ENCODE measurements around the gene UTF1. TPM values are rescaled to one million over a fixed set of nuclear protein-coding genes. Genes with fewer than 3 reads are reported as not detected.

The UTF1 gene
- total RNA-seq, 2 donors from 2014 or later = 9.2 TPM; not detected in 1

DNA sequence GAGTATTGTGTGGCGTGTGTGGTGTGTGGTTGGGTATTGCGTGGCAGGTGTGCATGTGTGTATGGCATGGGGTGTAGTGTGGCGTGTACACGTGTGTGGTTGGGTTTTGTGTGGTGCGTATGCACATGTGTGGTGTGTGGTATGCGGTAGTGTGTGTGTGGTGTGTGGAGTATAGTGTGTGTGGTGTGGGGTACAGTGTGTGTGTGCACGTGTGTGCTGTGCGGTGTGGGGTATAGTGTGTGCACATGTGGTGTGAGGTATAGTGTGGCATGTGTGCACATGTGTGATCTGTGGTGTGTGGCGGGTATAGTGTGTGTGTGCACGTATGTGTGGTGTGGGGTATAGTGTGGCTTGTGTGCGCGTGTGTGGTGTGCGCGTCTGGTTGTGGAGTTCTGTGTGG, 20.9 kb upstream of the UTF1 start:
- DNase-seq (ENCODE audit: low spot score) = no peak
- H3K9me3 ChIP-seq = no peaks in the 10 kb centered on the region
- no peak overlapping the region for H3K4me3 ChIP-seq
- WGBS = 96% methylated on average over 14 of the region's 14 CpGs
- intact Hi-C loops (cut with DNase I) = no loop called here
- H3K27ac ChIP-seq = no peak overlapping the region
- no peaks in the 10 kb centered on the region for H3K4me1 ChIP-seq (replicated peaks)
- no peaks in the 10 kb centered on the region for H3K36me3 ChIP-seq
- H3K27me3 ChIP-seq (replicated peaks; ENCODE audit: insufficient read depth) = no peaks in the 10 kb centered on the region
- TF ChIP-seq POLR2A (IDR thresholded peaks at IDR 0.05) = no peak
- TF ChIP-seq, protein P1, sequence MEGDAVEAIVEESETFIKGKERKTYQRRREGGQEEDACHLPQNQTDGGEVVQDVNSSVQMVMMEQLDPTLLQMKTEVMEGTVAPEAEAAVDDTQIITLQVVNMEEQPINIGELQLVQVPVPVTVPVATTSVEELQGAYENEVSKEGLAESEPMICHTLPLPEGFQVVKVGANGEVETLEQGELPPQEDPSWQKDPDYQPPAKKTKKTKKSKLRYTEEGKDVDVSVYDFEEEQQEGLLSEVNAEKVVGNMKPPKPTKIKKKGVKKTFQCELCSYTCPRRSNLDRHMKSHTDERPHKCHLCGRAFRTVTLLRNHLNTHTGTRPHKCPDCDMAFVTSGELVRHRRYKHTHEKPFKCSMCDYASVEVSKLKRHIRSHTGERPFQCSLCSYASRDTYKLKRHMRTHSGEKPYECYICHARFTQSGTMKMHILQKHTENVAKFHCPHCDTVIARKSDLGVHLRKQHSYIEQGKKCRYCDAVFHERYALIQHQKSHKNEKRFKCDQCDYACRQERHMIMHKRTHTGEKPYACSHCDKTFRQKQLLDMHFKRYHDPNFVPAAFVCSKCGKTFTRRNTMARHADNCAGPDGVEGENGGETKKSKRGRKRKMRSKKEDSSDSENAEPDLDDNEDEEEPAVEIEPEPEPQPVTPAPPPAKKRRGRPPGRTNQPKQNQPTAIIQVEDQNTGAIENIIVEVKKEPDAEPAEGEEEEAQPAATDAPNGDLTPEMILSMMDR (IDR thresholded peaks at IDR 0.05) = no peak
- TF ChIP-seq POLR2AphosphoS5 (IDR thresholded peaks at IDR 0.05) = no peak

DNA sequence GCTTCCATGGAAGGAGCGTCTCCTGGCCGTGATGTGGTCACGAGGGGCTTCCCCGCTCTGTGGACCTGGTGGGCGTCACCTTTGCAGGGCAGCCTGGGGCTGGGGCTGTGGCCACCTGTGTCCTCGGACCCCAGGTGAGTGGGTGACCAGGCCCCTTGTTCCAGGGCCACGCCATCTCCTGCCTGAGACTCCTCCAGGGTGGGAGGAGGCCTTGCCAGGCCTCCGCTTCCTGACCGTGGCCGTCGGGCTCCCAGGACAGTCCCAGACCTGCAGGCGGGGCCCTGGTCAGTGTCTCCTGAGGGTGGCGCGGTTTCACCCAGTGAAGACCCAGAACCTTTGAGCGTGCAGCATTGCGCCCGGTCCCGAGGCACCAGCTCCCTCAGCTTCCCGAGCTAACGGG, 20.4 kb upstream of the UTF1 start:
- intact Hi-C loops (cut with DNase I) = no loop called here
- Histone ChIP-seq H3K27me3 (replicated peaks; ENCODE audit: insufficient read depth) (no peaks in the 10 kb centered on the region), H3K4me3 (no peak overlapping the region), H3K27ac (no peak overlapping the region), H3K36me3 (no peaks in the 10 kb centered on the region), H3K4me1 (replicated peaks) (no peaks in the 10 kb centered on the region), H3K9me3 (no peaks in the 10 kb centered on the region)
- TF ChIP-seq, protein P1 (IDR thresholded peaks at IDR 0.05) = no peak
- TF ChIP-seq POLR2A (IDR thresholded peaks at IDR 0.05) (no peak), POLR2AphosphoS5 (IDR thresholded peaks at IDR 0.05) (no peak)
- DNase-seq (ENCODE audit: low spot score) = no peak
- WGBS = 86% methylated on average over 19 of the region's 20 CpGs

DNA sequence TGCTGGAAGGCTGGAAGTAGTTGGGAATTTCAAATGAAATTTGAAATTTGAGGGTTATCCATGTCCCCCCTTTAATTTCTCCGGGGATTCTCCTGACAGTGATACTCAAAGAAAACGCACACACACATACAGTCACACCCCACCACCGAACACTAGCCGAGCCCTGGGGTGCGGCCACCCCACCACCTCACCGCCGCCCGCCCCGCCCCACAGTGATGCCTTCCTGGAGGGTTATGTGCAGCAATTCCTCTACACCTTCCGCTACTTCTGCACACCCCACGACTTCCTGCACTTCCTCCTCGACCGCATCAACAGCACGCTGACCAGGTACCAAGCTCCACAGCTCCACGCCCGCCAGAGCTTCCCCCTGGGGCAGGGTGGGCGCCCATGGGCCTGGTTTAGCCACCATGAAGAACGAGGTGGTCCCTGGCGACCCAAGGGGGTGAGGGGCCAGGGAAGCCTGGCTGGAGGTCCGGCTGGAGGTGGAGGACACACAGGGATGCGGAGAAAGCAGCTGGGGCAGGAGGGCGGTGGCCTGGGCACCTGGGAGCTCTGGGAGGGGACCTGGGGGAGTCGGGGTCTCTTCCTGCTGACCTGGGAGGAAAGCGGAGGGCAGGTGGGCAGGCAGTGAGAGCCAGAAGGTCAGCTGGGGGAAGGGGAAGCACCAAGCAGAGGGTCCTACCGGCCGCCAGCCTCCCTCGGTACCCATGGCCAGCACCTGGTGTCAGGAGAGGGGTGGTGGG, 19.4 kb upstream of the UTF1 start:
- no peak overlapping the region for H3K4me3 ChIP-seq
- no peaks in the 10 kb centered on the region for H3K9me3 ChIP-seq
- TF ChIP-seq POLR2AphosphoS5 (IDR thresholded peaks at IDR 0.05) (no peak), POLR2A (IDR thresholded peaks at IDR 0.05) (no peak)
- TF ChIP-seq, protein P1 (IDR thresholded peaks at IDR 0.05) = no peak
- no peak overlapping the region for H3K27ac ChIP-seq
- intact Hi-C loops (cut with DNase I) = no loop called here
- WGBS = 85% methylated on average over 27 of the region's 27 CpGs
- no peak for DNase-seq (ENCODE audit: low spot score)
- no peaks in the 10 kb centered on the region for H3K36me3 ChIP-seq
- no peaks in the 10 kb centered on the region for H3K4me1 ChIP-seq (replicated peaks)
- H3K27me3 ChIP-seq (replicated peaks; ENCODE audit: insufficient read depth) = no peaks in the 10 kb centered on the region

DNA sequence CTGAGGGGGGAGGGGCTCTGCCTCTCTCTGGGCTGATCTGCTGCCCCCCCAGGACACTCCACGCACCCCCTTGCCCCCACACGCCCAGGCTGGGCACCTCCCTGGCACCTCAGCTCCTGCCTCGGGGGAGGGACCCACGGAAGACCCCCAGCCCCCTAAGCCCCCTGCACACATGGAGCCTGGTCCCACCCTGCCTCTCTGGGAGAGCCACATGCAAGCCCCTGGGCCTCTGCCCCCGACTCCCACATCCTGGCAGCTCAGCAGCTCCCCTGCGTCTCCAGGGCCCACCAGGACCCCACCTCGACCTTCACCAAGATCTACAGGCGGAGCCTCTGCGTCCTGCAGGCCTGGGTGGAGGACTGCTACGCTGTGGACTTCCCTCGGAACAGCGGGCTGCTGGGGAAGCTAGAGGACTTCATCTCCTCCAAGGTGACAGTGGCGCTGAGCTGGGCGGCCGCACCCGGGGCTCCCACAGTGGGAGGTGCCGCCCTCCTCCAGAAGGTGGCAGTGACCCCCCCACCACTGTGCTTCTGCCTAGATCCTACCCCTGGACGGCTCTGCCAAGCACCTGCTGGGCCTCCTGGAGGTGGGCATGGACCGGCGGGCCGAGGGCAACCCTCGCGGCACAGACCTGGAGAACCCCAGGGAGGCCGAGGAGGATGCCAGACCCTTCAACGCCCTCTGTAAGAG, 18.7 kb upstream of the UTF1 start:
- no peak for DNase-seq (ENCODE audit: low spot score)
- no peak overlapping the region for H3K4me3 ChIP-seq
- TF ChIP-seq POLR2A (IDR thresholded peaks at IDR 0.05) (no peak), POLR2AphosphoS5 (IDR thresholded peaks at IDR 0.05) (no peak)
- TF ChIP-seq, protein P1 (IDR thresholded peaks at IDR 0.05) = no peak
- no peaks in the 10 kb centered on the region for H3K36me3 ChIP-seq
- no peaks in the 10 kb centered on the region for H3K27me3 ChIP-seq (replicated peaks; ENCODE audit: insufficient read depth)
- 84% methylated on average over 17 of the region's 25 CpGs for WGBS
- H3K4me1 ChIP-seq (replicated peaks) = no peaks in the 10 kb centered on the region
- H3K9me3 ChIP-seq = no peaks in the 10 kb centered on the region
- intact Hi-C loops (cut with DNase I) = no loop called here
- H3K27ac ChIP-seq = no peak overlapping the region

All from prostate gland (tissue), 2 donors.